HepG2 (cell line): ENCODE data around the gene CILP2. TPM values are rescaled to one million over a fixed set of nuclear protein-coding genes. Genes with fewer than 3 reads are reported as not detected.

Experiments
- ATAC-seq: fragments of 200-7000 bp; cut with Tn5 transposase; 3 replicates; pipeline ENCODE4 v1.9.1; 2020; ENCODE audit warnings: mild to moderate bottlenecking, moderate library complexity
- BruUV-seq: library from RNA; stranded (reverse); fragments of 400-500 nt; replicated peaks from 2 replicates; lab custom pipeline; 2021; lab: Mats Ljungman, UMichigan
- CTCF ChIA-PET: fragments of 300-600 bp; formaldehyde crosslinking; extraction: SDS; loops from one replicate; lab custom pipeline; 2021; ENCODE audit warnings: low total read pairs, inconsistent platforms, low intra/inter-chr PET ratio; lab: Yijun Ruan, JAX
- POLR2A ChIA-PET: fragments of 350-600 bp; sonication (Branson Sonifier 250); formaldehyde crosslinking; loops from one replicate; lab custom pipeline; 2020; ENCODE audit warnings: antibody characterized with exemption, inconsistent platforms; lab: Yijun Ruan, JAX
- DNase-seq: peaks from one replicate; pipeline ENCODE4 v3.0.0-alpha.2; 2015; ENCODE audit warnings: low spot score
- FAIRE-seq: peaks from 3 replicates; lab custom pipeline; 2011; peaks lifted over from hg19 to GRCh38; lab: Jason Lieb, UNC
- H2AFZ ChIP-seq: one replicate; pipeline ENCODE4 v1.6.1; 2011; ENCODE audit warnings: low read length, inconsistent platforms
- H3K27ac ChIP-seq: fragments of 300-600 bp; 3 replicates; pipeline ENCODE4 v1.8.0; 2011; ENCODE audit warnings: mixed run types, mild to moderate bottlenecking, mixed read lengths, low read length, inconsistent platforms; ENCODE audit not compliant: insufficient read depth; ENCODE audit errors: extremely low read length
- H3K27me3 ChIP-seq, 2 experiments: fragments of 200-600 bp in 1 of 2; 2 replicates in 1 of 2; 3 replicates in 1 of 2; pipeline versions ENCODE4 v1.6.0 to v1.8.0; 2011; ENCODE audit warnings: low read length in 2 of 2, mild to moderate bottlenecking in 2 of 2, moderate library complexity in 2 of 2, inconsistent platforms in 1 of 2; ENCODE audit not compliant: insufficient read depth in 2 of 2, control insufficient read depth in 1 of 2
- H3K36me3 ChIP-seq, 2 experiments: fragments of 200-600 bp in 1 of 2; replicated peaks in 1 of 2; 2 replicates in 1 of 2; 3 replicates in 1 of 2; pipeline versions ENCODE4 v1.5.1 to v1.8.0; 2011; ENCODE audit warnings: low read length in 2 of 2, inconsistent platforms in 1 of 2; ENCODE audit not compliant: insufficient read depth in 2 of 2, control insufficient read depth in 1 of 2
- H3K4me1 ChIP-seq: 2 replicates; pipeline ENCODE4 v1.5.1; 2012; ENCODE audit warnings: low read length, inconsistent platforms; ENCODE audit not compliant: insufficient read depth
- H3K4me2 ChIP-seq: 2 replicates; pipeline ENCODE4 v1.6.0; 2011; ENCODE audit warnings: low read depth, low read length, inconsistent platforms
- H3K4me3 ChIP-seq, 3 experiments: fragments of 200-600 bp in 1 of 3; sonication (generic), shearing (Covaris generic) in 1 of 3; replicated peaks in 1 of 3; 2 replicates each; pipeline ENCODE4 v1.5.1; 2011 to 2016; ENCODE audit warnings: low read length in 3 of 3, inconsistent platforms in 2 of 3, low read depth in 2 of 3, mild to moderate bottlenecking in 2 of 3, control low read depth in 1 of 3, mixed read lengths in 1 of 3; ENCODE audit not compliant: insufficient read depth in 1 of 3
- H3K79me2 ChIP-seq: one replicate; pipeline ENCODE4 v1.6.1; 2011; ENCODE audit warnings: low read length, inconsistent platforms; ENCODE audit not compliant: insufficient read depth
- H3K9ac ChIP-seq: 2 replicates; pipeline ENCODE4 v1.6.0; 2011; ENCODE audit warnings: mild to moderate bottlenecking, low read depth, low read length, inconsistent platforms; ENCODE audit not compliant: insufficient read depth
- H3K9me3 ChIP-seq: 2 replicates; pipeline ENCODE4 v1.5.1; 2012; ENCODE audit warnings: mild to moderate bottlenecking, low read length
- H4K20me1 ChIP-seq: 2 replicates; pipeline ENCODE4 v1.6.0; 2011; ENCODE audit warnings: inconsistent platforms, mild to moderate bottlenecking, low read length, moderate library complexity; ENCODE audit not compliant: insufficient read depth
- ATM ChIP-seq: fragments of 450-650 bp; IDR thresholded peaks from 2 replicates; pipeline ENCODE4 v1.7.1; 2017; ENCODE audit warnings: mild to moderate bottlenecking, borderline replicate concordance
- BCL6 ChIP-seq: IDR thresholded peaks from 2 replicates; pipeline ENCODE4 v1.6.1; 2016; ENCODE audit warnings: missing genetic modification reagents, missing compliant biosample characterization
- CBX2 ChIP-seq, 2 experiments: fragments of 200-600 bp in 1 of 2; sonication (generic); formaldehyde crosslinking in 1 of 2; IDR thresholded peaks; 2 replicates each; pipeline versions ENCODE4 v1.7.0 to v1.8.1; 2018 to 2022; ENCODE audit warnings: low read depth in 2 of 2, low read length in 1 of 2, mild to moderate bottlenecking in 1 of 2, missing genetic modification reagents in 1 of 2
- HOXA7 ChIP-seq: sonication (generic); formaldehyde crosslinking; IDR thresholded peaks from 2 replicates; pipeline ENCODE4 v1.8.1; 2022; ENCODE audit warnings: mild to moderate bottlenecking, missing genetic modification reagents, moderate library complexity
- NFATC3 ChIP-seq: sonication (generic); formaldehyde crosslinking; IDR thresholded peaks from 2 replicates; pipeline ENCODE4 v1.5.1; 2020; ENCODE audit warnings: mild to moderate bottlenecking, missing genetic modification reagents
- REST ChIP-seq, 2 experiments: IDR thresholded peaks; 2 replicates each; pipeline ENCODE4 v1.6.1; 2011 to 2012; ENCODE audit warnings: low read length in 2 of 2, borderline replicate concordance in 1 of 2, low read depth in 1 of 2, mild to moderate bottlenecking in 1 of 2, moderate library complexity in 1 of 2
- SMAD9 ChIP-seq: sonication (generic); formaldehyde crosslinking; IDR thresholded peaks from 2 replicates; pipeline ENCODE4 v1.5.1; 2020; ENCODE audit warnings: mild to moderate bottlenecking, missing genetic modification reagents
- SNAPC2 ChIP-seq: sonication (generic); formaldehyde crosslinking; IDR thresholded peaks from 2 replicates; pipeline ENCODE4 v1.8.1; 2022; ENCODE audit warnings: mild to moderate bottlenecking, missing genetic modification reagents
- TFE3 ChIP-seq: IDR thresholded peaks from 2 replicates; pipeline ENCODE4 v1.6.1; 2016
- ZNF589 ChIP-seq: sonication (generic); formaldehyde crosslinking; conservative IDR thresholded peaks from 2 replicates; pipeline ENCODE4 v1.8.0; 2022; ENCODE audit warnings: mild to moderate bottlenecking, moderate library complexity, missing genetic modification reagents
- ZNF704 ChIP-seq: sonication (generic); formaldehyde crosslinking; IDR thresholded peaks from 2 replicates; pipeline ENCODE4 v1.8.1; 2023; ENCODE audit warnings: mild to moderate bottlenecking, inconsistent platforms, moderate library complexity, missing genetic modification reagents, borderline replicate concordance
- whole genome bisulfite sequencing: methylation state at CpG from one replicate; pipeline ENCODE4 v1.1.6; 2017; ENCODE audit warnings: low lambda C conversion rate; 5-methylcytosine and 5-hydroxymethylcytosine counted together
- in situ Hi-C: cut with HindIII; loops from 2 replicates; pipeline ENCODE4 v1.10.0; 2017; ENCODE audit warnings: low pct_unique_long_range_greater_than_20kb; ENCODE audit not compliant: extremely low pct_ligation_motif_present
- intact Hi-C: fragments of 100-400 bp; cut with micrococcal nuclease; formaldehyde crosslinking; loops from one replicate; pipeline ENCODE4 v1.10.0; 2022; ENCODE audit not compliant: unreplicated experiment
- polyA plus RNA-seq, 8 experiments: library from polyadenylated mRNA; depleted of rRNA in 3 of 8; stranded (reverse) in 7 of 8; unstranded in 1 of 8; fragments of >200 nt; fragmentation: Illumina TruSeq in 4 of 8; extraction: Trizol in 4 of 8; gene quantifications; 2 replicates each; pipeline versions ENCODE4 v1.2.1 to v1.2.3, GENCODE V29; 2011 to 2016; ENCODE audit warnings: low read depth in 4 of 8, missing spikeins in 1 of 8, mixed read lengths in 1 of 8; ENCODE audit not compliant: insufficient read depth in 1 of 8
- total RNA-seq, 5 experiments: library from RNA; depleted of rRNA; stranded (reverse); fragments of >200 nt; fragmentation: Illumina TruSeq; extraction: Trizol; gene quantifications; 2 replicates each; pipeline ENCODE4 v1.2.3, GENCODE V29; 2016; ENCODE audit warnings: low read depth in 1 of 5

Gene CILP2
- total and polyA plus RNA-seq, 2 of the 13 experiments (the other 11 are each of a cell fraction or from before 2014, with no cell fraction given), result 0.09 to 0.37 TPM

GRCh38 chr19:19546751-19547162 is 8.7 kb downstream of the CILP2 start (continued):
- TF ChIP-seq REST (IDR thresholded peaks at IDR 0.05; ENCODE audit: borderline replicate concordance in 1 of 2, low read depth in 1 of 2, low read length in 2 of 2), result no peak
- no peak for TF ChIP-seq TFE3 (CRISPR knock-in tag)

- no peak overlapping the region for H3K9ac ChIP-seq
- H4K20me1 ChIP-seq, result no peaks in the 10 kb centered on the region
- no peak overlapping the region for H3K27ac ChIP-seq
- no peak overlapping the region for H2AFZ ChIP-seq
- no peak for ATAC-seq
- intact Hi-C loops, result no loop called here
- no peak for FAIRE-seq
- POLR2A ChIA-PET, result no interaction called here
- CTCF ChIA-PET, result no interaction called here
- no peak for DNase-seq
- H3K4me3 ChIP-seq, result no peak overlapping the region
- H3K36me3 ChIP-seq, result no peaks in the 10 kb centered on the region
- no TSS peak for BruUV-seq
- H3K27me3 ChIP-seq, result peaks cover 6 to 63% of the 10 kb centered on the region in 2 experiments; a peak in 4 of 5 replicates
- no peaks in the 10 kb centered on the region for H3K4me1 ChIP-seq
- in situ Hi-C loops, result loop anchor here (25.0 kb wide), 1 partner anchor 414 kb away; no protein-coding TSS in a partner anchor
- 0% methylated on average over 4 of the region's 15 CpGs for WGBS
- H3K79me2 ChIP-seq, result no peaks in the 10 kb centered on the region
- no peaks in the 10 kb centered on the region for H3K9me3 ChIP-seq
- H3K4me2 ChIP-seq, result no peak overlapping the region
- no peak for TF ChIP-seq CBX2 (IDR thresholded peaks at IDR 0.05; ENCODE audit: low read depth, low read length)
- TF ChIP-seq CBX2 (CRISPR knock-in tag; IDR thresholded peaks at IDR 0.05; ENCODE audit: low read depth), result no peak
- no peak for TF ChIP-seq ATM
- TF ChIP-seq ZNF704, result no peak
- no peak for TF ChIP-seq NFATC3 (CRISPR knock-in tag)
- TF ChIP-seq HOXA7 (CRISPR knock-in tag), result no peak
- TF ChIP-seq ZNF589 (CRISPR knock-in tag), result no peak
- no peak for TF ChIP-seq SMAD9 (CRISPR knock-in tag)
- TF ChIP-seq SNAPC2 (CRISPR knock-in tag), result no peak
- TF ChIP-seq BCL6, result no peak
Measured at GRCh38 chr19:19547674-19548336, 9.7 kb downstream of the CILP2 start.
